ENCODE data around the gene CFAP99. TPM values are rescaled to one million over a fixed set of nuclear protein-coding genes. Genes with fewer than 3 reads are reported as not detected.

The CFAP99 gene
- total and polyA plus RNA-seq, 8 donors, result 0.41 to 2.6 (median 1.4) TPM

- no peak overlapping the region for H3K4me3 ChIP-seq
- peaks cover 15 to 46% of the 10 kb centered on the region in 2 donors for H3K27me3 ChIP-seq
- TF ChIP-seq, protein P1, sequence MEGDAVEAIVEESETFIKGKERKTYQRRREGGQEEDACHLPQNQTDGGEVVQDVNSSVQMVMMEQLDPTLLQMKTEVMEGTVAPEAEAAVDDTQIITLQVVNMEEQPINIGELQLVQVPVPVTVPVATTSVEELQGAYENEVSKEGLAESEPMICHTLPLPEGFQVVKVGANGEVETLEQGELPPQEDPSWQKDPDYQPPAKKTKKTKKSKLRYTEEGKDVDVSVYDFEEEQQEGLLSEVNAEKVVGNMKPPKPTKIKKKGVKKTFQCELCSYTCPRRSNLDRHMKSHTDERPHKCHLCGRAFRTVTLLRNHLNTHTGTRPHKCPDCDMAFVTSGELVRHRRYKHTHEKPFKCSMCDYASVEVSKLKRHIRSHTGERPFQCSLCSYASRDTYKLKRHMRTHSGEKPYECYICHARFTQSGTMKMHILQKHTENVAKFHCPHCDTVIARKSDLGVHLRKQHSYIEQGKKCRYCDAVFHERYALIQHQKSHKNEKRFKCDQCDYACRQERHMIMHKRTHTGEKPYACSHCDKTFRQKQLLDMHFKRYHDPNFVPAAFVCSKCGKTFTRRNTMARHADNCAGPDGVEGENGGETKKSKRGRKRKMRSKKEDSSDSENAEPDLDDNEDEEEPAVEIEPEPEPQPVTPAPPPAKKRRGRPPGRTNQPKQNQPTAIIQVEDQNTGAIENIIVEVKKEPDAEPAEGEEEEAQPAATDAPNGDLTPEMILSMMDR (IDR thresholded peaks at IDR 0.05), result no peak
- H3K36me3 ChIP-seq, result no peaks in the 10 kb centered on the region
- H3K27ac ChIP-seq, result no peak overlapping the region
- H3K4me1 ChIP-seq, result peaks cover 24 to 61% of the 10 kb centered on the region in 2 donors
- ATAC-seq, result no peak
- intact Hi-C loops (cut with DNase I), result no loop called here
- H3K9me3 ChIP-seq, result no peaks in the 10 kb centered on the region
- peak in 1 of 4 donors; percentile 3 for DNase-seq
Measured at GRCh38 chr4:2415213-2415612, 3.5 kb upstream of the CFAP99 start.

GRCh38 chr4:2415881-2416563 lies 2.7 kb upstream of the CFAP99 start:
- Histone ChIP-seq H3K36me3 (no peaks in the 10 kb centered on the region), H3K4me1 (peaks cover 24 to 61% of the 10 kb centered on the region in 2 donors), H3K4me3 (peak overlapping the region; percentile 40 to 59), H3K27me3 (peaks cover 15 to 54% of the 10 kb centered on the region in 2 donors), H3K27ac (peak overlapping the region in 1 of 2 donors; percentile 73), H3K9me3 (no peaks in the 10 kb centered on the region)
- DNase-seq, result peak in 1 of 4 donors; percentile 49
- TF ChIP-seq, protein P1 (IDR thresholded peaks at IDR 0.05), result no peak
- intact Hi-C loops (cut with DNase I), result no loop called here
- ATAC-seq, result no peak

- TF ChIP-seq, protein P1 (IDR thresholded peaks at IDR 0.05), result no peak
- Histone ChIP-seq H3K4me1 (peaks cover 24 to 56% of the 10 kb centered on the region in 2 donors), H3K4me3 (peak overlapping the region; percentile 40 to 59), H3K27ac (peak overlapping the region; percentile 61 to 73), H3K9me3 (no peaks in the 10 kb centered on the region), H3K27me3 (peaks cover 15 to 60% of the 10 kb centered on the region in 2 donors), H3K36me3 (no peaks in the 10 kb centered on the region)
- intact Hi-C loops (cut with DNase I), result no loop called here
- DNase-seq, result peak in 1 of 4 donors; percentile 80
- no peak for ATAC-seq
Measured at GRCh38 chr4:2416564-2417225, 2.1 kb upstream of the CFAP99 start.

GRCh38 chr4:2417226-2417764 lies 1.5 kb upstream of the CFAP99 start:
- no peak for ATAC-seq
- intact Hi-C loops (cut with DNase I), result no loop called here
- H3K4me3 ChIP-seq, result peak overlapping the region; percentile 40 to 59
- TF ChIP-seq, protein P1 (IDR thresholded peaks at IDR 0.05), result no peak
- H3K4me1 ChIP-seq, result peaks cover 24 to 50% of the 10 kb centered on the region in 2 donors
- no peaks in the 10 kb centered on the region for H3K9me3 ChIP-seq
- no peaks in the 10 kb centered on the region for H3K36me3 ChIP-seq
- peak in 1 of 4 donors; percentile 77 for DNase-seq
- H3K27me3 ChIP-seq, result peaks cover 15 to 66% of the 10 kb centered on the region in 2 donors
- H3K27ac ChIP-seq, result peak overlapping the region in 1 of 2 donors; percentile 73
